ENCODE results near the gene CSNK1A1.
"Not testable (repeated sequence)": the region's sequence is repeated elsewhere in the genome, so short reads cannot be mapped to it uniquely, and the experiment has no call there.

Gene CSNK1A1

GRCh38 chr5:149567226-149567625 lies 16.0 kb upstream of the CSNK1A1 start:
- DNase-seq, result no peak
- Histone ChIP-seq H3K9me3 (ENCODE audit: severe bottlenecking) (no peaks in the 10 kb centered on the region), H3K36me3 (no peaks in the 10 kb centered on the region), H3K4me3 (ENCODE audit: low read depth, low read length) (no peak overlapping the region), H3K27ac (no peak overlapping the region), H3K27me3 (ENCODE audit: insufficient read depth, low read depth, severe bottlenecking) (no peaks in the 10 kb centered on the region)
- no peak for TF ChIP-seq CTCF (IDR thresholded peaks at IDR 0.05; ENCODE audit: low read depth, low read length)

- TF ChIP-seq CTCF (IDR thresholded peaks at IDR 0.05; ENCODE audit: low read depth, low read length), result peak; percentile 37
- H3K9me3 ChIP-seq (ENCODE audit: severe bottlenecking); H3K36me3 ChIP-seq; H3K27ac ChIP-seq; H3K4me3 ChIP-seq (ENCODE audit: low read depth, low read length); DNase-seq; H3K27me3 ChIP-seq (ENCODE audit: insufficient read depth, low read depth, severe bottlenecking): not testable (repeated sequence)
Observed at GRCh38 chr5:149564542-149565140, 13.4 kb upstream of the CSNK1A1 start.

- H3K27ac ChIP-seq, result no peak overlapping the region
- H3K9me3 ChIP-seq (ENCODE audit: severe bottlenecking), result no peaks in the 10 kb centered on the region
- DNase-seq, result no peak
- no peak overlapping the region for H3K4me3 ChIP-seq (ENCODE audit: low read depth, low read length)
- H3K36me3 ChIP-seq, result no peaks in the 10 kb centered on the region
- H3K27me3 ChIP-seq (ENCODE audit: insufficient read depth, low read depth, severe bottlenecking), result no peaks in the 10 kb centered on the region
- no peak for TF ChIP-seq CTCF (IDR thresholded peaks at IDR 0.05; ENCODE audit: low read depth, low read length)
Observed at GRCh38 chr5:149563466-149563865, 12.2 kb upstream of the CSNK1A1 start.

- H3K27ac ChIP-seq, result no peak overlapping the region
- H3K27me3 ChIP-seq (ENCODE audit: insufficient read depth, low read depth, severe bottlenecking), result no peaks in the 10 kb centered on the region
- no peak for TF ChIP-seq CTCF (IDR thresholded peaks at IDR 0.05; ENCODE audit: low read depth, low read length)
- no peak for DNase-seq
- H3K9me3 ChIP-seq (ENCODE audit: severe bottlenecking), result no peaks in the 10 kb centered on the region
- no peaks in the 10 kb centered on the region for H3K36me3 ChIP-seq
- no peak overlapping the region for H3K4me3 ChIP-seq (ENCODE audit: low read depth, low read length)
Observed at GRCh38 chr5:149561848-149562247, 10.6 kb upstream of the CSNK1A1 start.

- TF ChIP-seq CTCF (IDR thresholded peaks at IDR 0.05; ENCODE audit: low read depth, low read length), result no peak
- no peak overlapping the region for H3K27ac ChIP-seq
- no peak overlapping the region for H3K4me3 ChIP-seq (ENCODE audit: low read depth, low read length)
Observed at GRCh38 chr5:149559706-149560105, 8.5 kb upstream of the CSNK1A1 start.

GRCh38 chr5:149552553-149553160 lies 1.4 kb upstream of the CSNK1A1 start:
- Histone ChIP-seq H3K27ac (no peak overlapping the region), H3K4me3 (ENCODE audit: low read depth, low read length) (no peak overlapping the region), H3K27me3 (ENCODE audit: insufficient read depth, low read depth, severe bottlenecking) (no peaks in the 10 kb centered on the region), H3K9me3 (ENCODE audit: severe bottlenecking) (no peaks in the 10 kb centered on the region), H3K36me3 (peaks cover 32% of the 10 kb centered on the region)
- no peak for DNase-seq
- no peak for TF ChIP-seq CTCF (IDR thresholded peaks at IDR 0.05; ENCODE audit: low read depth, low read length)

More at GRCh38 chr5:149559706-149560105, 8.5 kb upstream of the CSNK1A1 start:
- Histone ChIP-seq H3K27me3 (ENCODE audit: insufficient read depth, low read depth, severe bottlenecking) (no peaks in the 10 kb centered on the region), H3K36me3 (no peaks in the 10 kb centered on the region), H3K9me3 (ENCODE audit: severe bottlenecking) (no peaks in the 10 kb centered on the region)
- no peak for DNase-seq
